H1 (cell line): Measurements from ENCODE around the gene ZBTB49. TPM values are rescaled to one million over a fixed set of nuclear protein-coding genes. Genes with fewer than 3 reads are reported as not detected.

Source experiments
- CREB1 ChIP-seq: IDR thresholded peaks from 2 replicates; pipeline ENCODE4 v1.6.1; 2012; ENCODE audit warnings: inconsistent platforms
- KDM5A ChIP-seq: fragments of 200-600 bp; IDR thresholded peaks from 2 replicates; pipeline ENCODE4 v1.7.1; 2012; ENCODE audit warnings: mild to moderate bottlenecking, low read length, inconsistent platforms, mixed read lengths
- RXRA ChIP-seq: IDR thresholded peaks from 2 replicates; pipeline ENCODE4 v1.6.1; 2011; ENCODE audit warnings: low read depth, mild to moderate bottlenecking, low read length, moderate library complexity; ENCODE audit not compliant: insufficient read depth
- SAP30 ChIP-seq: fragments of 300-600 bp; sonication (generic); IDR thresholded peaks from 2 replicates; pipeline ENCODE4 v1.7.1; 2012; ENCODE audit warnings: low read length, moderate library complexity, mild to moderate bottlenecking, inconsistent platforms; ENCODE audit not compliant: insufficient read depth, insufficient replicate concordance
- polyA plus RNA-seq, 7 experiments: library from polyadenylated mRNA; depleted of rRNA in 3 of 7; stranded (reverse) in 5 of 7; unstranded in 2 of 7; fragments of >200 nt in 5 of 7; fragments of 200-250 nt in 2 of 7; gene quantifications; 1 replicate in 5 of 7; 2 replicates in 1 of 7; 4 replicates in 1 of 7; pipeline versions ENCODE4 v1.2.1 to v1.2.3, GENCODE V29; 2011 to 2013; ENCODE audit warnings: missing spikeins in 2 of 7, mixed read lengths in 2 of 7
- total RNA-seq: library from RNA; stranded (reverse); fragmentation: NEBNext Ultra II Directional; extraction: Animal tissue kit (Norgen Biotek cat#: 25700); gene quantifications from 2 replicates; pipeline ENCODE4 v1.2.1, GENCODE V29; 2021

Gene ZBTB49
- total and polyA plus RNA-seq, 2 of the 8 experiments (the other 6 are each of a cell fraction or from before 2014, with no cell fraction given), result 4.2 to 6.8 TPM

DNA sequence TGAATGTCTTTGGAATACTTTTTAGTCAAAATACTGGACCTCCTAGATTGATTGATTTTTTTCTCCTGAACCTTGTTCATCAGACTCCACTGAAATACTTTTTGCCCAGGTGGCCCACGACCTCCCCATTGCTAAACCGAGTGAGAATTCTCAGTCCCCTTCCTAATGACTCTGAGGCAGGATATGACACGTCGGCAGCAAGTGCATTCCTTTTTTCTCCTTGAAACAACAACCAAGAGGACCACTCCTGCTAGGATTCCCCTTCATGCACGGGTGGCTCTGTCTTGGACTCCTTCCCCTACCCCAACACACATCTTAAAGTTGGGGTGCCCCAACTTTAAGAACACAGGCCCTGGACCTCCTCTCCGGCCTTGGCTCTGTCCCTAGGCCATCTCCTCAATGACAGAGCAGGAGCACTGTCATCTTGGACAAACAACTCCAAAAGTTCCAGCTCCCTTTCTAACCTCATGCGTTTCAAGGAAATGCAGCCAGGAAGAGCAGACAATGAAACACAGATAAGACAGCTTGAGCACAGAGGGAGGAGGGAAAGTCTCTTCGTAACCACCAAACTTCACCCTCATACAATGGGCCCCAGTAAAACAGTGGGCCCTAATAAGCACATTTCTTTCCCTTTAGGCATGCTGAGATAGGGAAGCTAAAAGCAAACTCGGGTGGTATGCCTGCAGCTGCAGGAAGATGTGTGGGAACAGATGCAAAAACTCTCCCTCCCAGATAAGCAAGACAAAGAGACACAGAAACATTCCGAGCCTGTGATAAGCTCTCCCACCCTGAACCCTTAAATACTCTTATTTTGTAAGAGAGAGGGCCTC is 33.9 kb downstream of the ZBTB49 start (continued):
- TF ChIP-seq KDM5A, result no peak
- TF ChIP-seq RXRA, result no peak
- TF ChIP-seq CREB1, result no peak
- no peak for TF ChIP-seq SAP30
- TF ChIP-seq, all 59 proteins: peak for 0
